Kidney (tissue), 14 donors: ENCODE measurements around the gene BMAL2. TPM values are rescaled to one million over a fixed set of nuclear protein-coding genes. Genes with fewer than 3 reads are reported as not detected.

Experiments used
- DNase-seq, 5 donors: peaks; one replicate each; pipeline ENCODE4 v3.0.0-alpha.2; 2013 to 2020
- FAIRE-seq: peaks from 2 replicates; lab custom pipeline; 2012; peaks lifted over from hg19 to GRCh38; lab: Jason Lieb, UNC
- H3K27ac ChIP-seq, 2 donors: one replicate each; pipeline ENCODE4 v1.7.0; 2013; ENCODE audit warnings: low read depth in 2 of 2, low read length in 2 of 2, inconsistent platforms in 1 of 2
- H3K27me3 ChIP-seq: one replicate; pipeline ENCODE4 v1.7.1; 2013; ENCODE audit warnings: low read length, inconsistent platforms; ENCODE audit not compliant: control insufficient read depth, insufficient read depth
- H3K36me3 ChIP-seq, 3 donors: one replicate each; pipeline versions ENCODE4 v1.7.0 to v1.7.1; 2013; ENCODE audit warnings: low read length in 3 of 3, control low read depth in 1 of 3, inconsistent platforms in 1 of 3; ENCODE audit not compliant: insufficient read depth in 3 of 3, control insufficient read depth in 2 of 3
- H3K4me1 ChIP-seq, 3 donors: one replicate each; pipeline versions ENCODE4 v1.7.0 to v1.7.1; 2013; ENCODE audit warnings: low read length in 3 of 3, inconsistent platforms in 1 of 3, low read depth in 1 of 3; ENCODE audit not compliant: control insufficient read depth in 2 of 3, insufficient read depth in 2 of 3
- H3K4me3 ChIP-seq, 3 donors: one replicate each; pipeline versions ENCODE4 v1.7.0 to v1.8.1; 2013; ENCODE audit warnings: low read length in 3 of 3, control low read depth in 1 of 3, inconsistent platforms in 1 of 3
- H3K9ac ChIP-seq, 3 donors: one replicate each; pipeline versions ENCODE4 v1.7.0 to v1.7.1; 2013; ENCODE audit warnings: low read length in 3 of 3, control low read depth in 1 of 3, inconsistent platforms in 1 of 3
- H3K9me3 ChIP-seq, 3 donors: one replicate each; pipeline versions ENCODE4 v1.7.0 to v1.7.1; 2013; ENCODE audit warnings: low read length in 3 of 3, control low read depth in 1 of 3, inconsistent platforms in 1 of 3; ENCODE audit not compliant: control insufficient read depth in 2 of 3, insufficient read depth in 1 of 3
- CTCF ChIP-seq: IDR thresholded peaks from 3 replicates; pipeline ENCODE4 v1.5.1; 2012; ENCODE audit warnings: mild to moderate bottlenecking, moderate library complexity, borderline replicate concordance; ENCODE audit not compliant: insufficient read depth; ENCODE audit errors: extremely low read depth
- intact Hi-C: fragments of 100-400 bp; cut with DNase I; formaldehyde crosslinking; loops from one replicate; pipeline ENCODE4 v1.11.1; 2022
- polyA plus RNA-seq: library from polyadenylated mRNA; stranded (reverse); fragments of 350-450 nt; fragmentation: Illumina TruSeq; extraction: RNeasy Lipid Tissue Mini Kit (QIAGEN cat#74804); gene quantifications from one replicate; pipeline ENCODE4 v1.2.3, GENCODE V29; 2014; ENCODE audit warnings: low read depth, low replicate concordance; ENCODE audit not compliant: insufficient read depth
- total RNA-seq: library from RNA; stranded (reverse); fragmentation: NEBNext Ultra II Directional; extraction: Animal tissue kit (Norgen Biotek cat#: 25700); gene quantifications from one replicate; pipeline ENCODE4 v1.2.1, GENCODE V29; 2021
- donor health status: control.
- donor health status: control.
- donor health status: control.
- donor health status: control.
- donor health status: control.
- donor health status: DM: yes; HTN: yes; CAD: no.
- donor health status: Normal renal cell carcinoma (clear cell type).

The BMAL2 gene
- total and polyA plus RNA-seq, 2 donors from 2014 or later = 0.47 to 12.8 TPM

GRCh38 chr12:27304856-27305255, 27.8 kb upstream of the BMAL2 start:
- Histone ChIP-seq H3K27ac (no peak overlapping the region), H3K4me1 (no peaks in the 10 kb centered on the region), H3K27me3 (no peaks in the 10 kb centered on the region), H3K9ac (no peak overlapping the region), H3K9me3 (no peaks in the 10 kb centered on the region), H3K36me3 (peaks cover 5 to 14% (median 11%) of the 10 kb centered on the region in 3 donors), H3K4me3 (no peak overlapping the region)
- FAIRE-seq = no peak
- intact Hi-C loops = loop anchor here (10.0 kb wide), 1 partner anchor 280 kb away; the partner anchor contains the start of gene MED21
- DNase-seq = no peak
- TF ChIP-seq CTCF = no peak

- TF ChIP-seq CTCF = no peak
- H3K27ac ChIP-seq = no peak overlapping the region
- DNase-seq (peak in 2 of 5 donors; percentile 43 to 56), FAIRE-seq (peak; percentile 98)
- H3K27me3 ChIP-seq = no peaks in the 10 kb centered on the region
- H3K4me3 ChIP-seq = no peak overlapping the region
- H3K9me3 ChIP-seq = no peaks in the 10 kb centered on the region
- intact Hi-C loops = loop anchor here (10.0 kb wide), 1 partner anchor 281 kb away; the partner anchor contains the start of gene MED21
- H3K9ac ChIP-seq = no peak overlapping the region
- H3K4me1 ChIP-seq = no peaks in the 10 kb centered on the region
- peaks cover 3 to 18% (median 15%) of the 10 kb centered on the region in 3 donors for H3K36me3 ChIP-seq
Measured at GRCh38 chr12:27305673-27306456, 26.8 kb upstream of the BMAL2 start.

- no peak overlapping the region for H3K4me3 ChIP-seq
- peaks cover 3 to 19% (median 17%) of the 10 kb centered on the region in 3 donors for H3K36me3 ChIP-seq
- H3K9ac ChIP-seq = no peak overlapping the region
- no peaks in the 10 kb centered on the region for H3K4me1 ChIP-seq
- no peaks in the 10 kb centered on the region for H3K9me3 ChIP-seq
- no peak for DNase-seq
- no peak for TF ChIP-seq CTCF
- no peak for FAIRE-seq
- intact Hi-C loops = loop anchor here (10.0 kb wide), 1 partner anchor 285 kb away; the partner anchor contains the start of gene MED21
- H3K27me3 ChIP-seq = no peaks in the 10 kb centered on the region
- no peak overlapping the region for H3K27ac ChIP-seq
Measured at GRCh38 chr12:27309293-27309994, 23.2 kb upstream of the BMAL2 start.
